PC-3 (cell line): ENCODE data around the gene CCNE1. TPM values are rescaled to one million over a fixed set of nuclear protein-coding genes. Genes with fewer than 3 reads are reported as not detected.

ENCODE experiments used
- ATAC-seq: fragments of 200-7000 bp; cut with Tn5 transposase; 2 replicates; pipeline ENCODE4 v1.9.1; 2020; ENCODE audit warnings: mild to moderate bottlenecking, moderate library complexity
- BruUV-seq: library from RNA; stranded (reverse); fragments of 400-500 nt; replicated peaks from 2 replicates; lab custom pipeline; 2021; lab: Mats Ljungman, UMichigan
- CTCF ChIA-PET: fragments of 300-600 bp; sonication (Branson Sonifier 250); formaldehyde crosslinking; loops from one replicate; lab custom pipeline; 2022; ENCODE audit warnings: antibody characterized with exemption; lab: Charles Lee
- POLR2A ChIA-PET: fragments of 300-600 bp; sonication (Branson Sonifier 250); formaldehyde crosslinking; loops from one replicate; lab custom pipeline; 2022; ENCODE audit warnings: antibody characterized with exemption; ENCODE audit not compliant: unreplicated experiment; lab: Charles Lee
- DNase-seq: peaks from one replicate; pipeline ENCODE4 v3.0.0-alpha.2; 2015
- H2AFZ ChIP-seq: fragments of 300-600 bp; sonication (generic); 2 replicates; pipeline ENCODE4 v1.6.0; 2016; ENCODE audit warnings: antibody characterized with exemption, low read length
- H3F3A ChIP-seq: fragments of 300-600 bp; sonication (generic); one replicate; pipeline ENCODE4 v1.6.0; 2017; ENCODE audit warnings: antibody characterized with exemption, low read length, control low read depth, mild to moderate bottlenecking; ENCODE audit not compliant: unreplicated experiment
- H3K27ac ChIP-seq: fragments of 300-600 bp; sonication (generic); 2 replicates; pipeline ENCODE4 v1.5.1; 2016; ENCODE audit warnings: mild to moderate bottlenecking, low read length
- H3K27me3 ChIP-seq: fragments of 300-600 bp; sonication (generic); 2 replicates; pipeline ENCODE4 v1.6.1; 2016; ENCODE audit warnings: low read length, mixed read lengths
- H3K36me3 ChIP-seq: fragments of 300-600 bp; sonication (generic); 2 replicates; pipeline ENCODE4 v1.6.1; 2016; ENCODE audit warnings: low read depth, mixed run types, low read length, mixed read lengths
- H3K4me1 ChIP-seq: fragments of 300-600 bp; sonication (generic); 2 replicates; pipeline ENCODE4 v1.5.1; 2016; ENCODE audit warnings: low read length; ENCODE audit not compliant: insufficient read depth
- H3K4me2 ChIP-seq: fragments of 300-600 bp; sonication (generic); 2 replicates; pipeline ENCODE4 v1.6.0; 2016; ENCODE audit warnings: low read length
- H3K4me3 ChIP-seq: fragments of 300-600 bp; sonication (generic); 2 replicates; pipeline ENCODE4 v1.5.1; 2016; ENCODE audit warnings: mild to moderate bottlenecking, low read length, mixed read lengths
- H3K79me2 ChIP-seq: fragments of 300-600 bp; sonication (generic); 2 replicates; pipeline ENCODE4 v1.6.1; 2017; ENCODE audit warnings: low read length, mixed read lengths
- H3K9ac ChIP-seq: fragments of 300-600 bp; sonication (generic); 2 replicates; pipeline ENCODE4 v1.6.0; 2016; ENCODE audit warnings: mild to moderate bottlenecking, low read length
- H3K9me2 ChIP-seq: fragments of 300-600 bp; sonication (generic); replicated peaks from 2 replicates; pipeline ENCODE4 v1.6.1; 2016; ENCODE audit warnings: mixed run types, low read length, mixed read lengths
- H3K9me3 ChIP-seq: fragments of 300-600 bp; sonication (generic); 2 replicates; pipeline ENCODE4 v1.6.1; 2016; ENCODE audit warnings: low read length, mixed read lengths
- H4K20me1 ChIP-seq: fragments of 300-600 bp; sonication (generic); 2 replicates; pipeline ENCODE4 v1.6.1; 2016; ENCODE audit warnings: low read length, mixed read lengths
- EZH2 ChIP-seq: fragments of 300-600 bp; sonication (generic); IDR thresholded peaks from one replicate; pipeline ENCODE4 v1.6.1; 2017; ENCODE audit warnings: antibody characterized with exemption, mild to moderate bottlenecking, low read length; ENCODE audit not compliant: unreplicated experiment
- EZH2phosphoT487 ChIP-seq: fragments of 300-600 bp; sonication (generic); IDR thresholded peaks from 2 replicates; pipeline ENCODE4 v1.6.1; 2018; ENCODE audit warnings: mild to moderate bottlenecking, antibody characterized with exemption, low read length, borderline replicate concordance
- intact Hi-C: fragments of 100-400 bp; cut with micrococcal nuclease; formaldehyde crosslinking; loops from 2 replicates; pipeline ENCODE4 v1.9.0; 2023
- total RNA-seq: library from RNA; depleted of rRNA; stranded (reverse); fragments of >200 nt; gene quantifications from 2 replicates; pipeline ENCODE4 v1.2.3, GENCODE V29; 2014
- TF ChIP-seq, protein P1 (sequence below): fragments of 300-600 bp; sonication (generic); conservative IDR thresholded peaks from 2 replicates; pipeline ENCODE4 v1.5.1; 2017; ENCODE audit warnings: antibody characterized with exemption, low read depth, mild to moderate bottlenecking, low read length

Gene CCNE1
- total RNA-seq, 1 experiment from 2014 or later: 10.9 TPM

DNA sequence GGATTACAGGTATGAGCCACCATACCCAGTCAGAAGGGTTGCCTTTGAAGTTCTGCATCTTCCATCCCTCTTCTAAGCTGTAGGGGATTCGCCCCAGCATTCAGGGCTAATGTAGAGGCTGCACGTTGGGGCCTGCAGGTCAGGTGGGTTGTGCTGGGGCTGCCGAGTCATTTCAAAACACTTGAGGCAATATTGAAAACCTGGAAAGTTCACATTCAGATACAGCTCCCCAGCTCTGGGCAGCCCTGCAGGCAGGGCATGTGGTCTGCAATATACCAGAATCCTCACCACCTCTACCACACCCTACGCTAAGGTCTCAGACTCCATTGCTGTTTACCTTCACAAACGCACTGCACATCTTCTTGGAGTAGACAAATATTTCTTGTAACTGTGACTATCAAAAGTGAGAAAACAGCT lies 24.6 kb downstream of the CCNE1 start:
- BruUV-seq: no TSS peak
- no peak for ATAC-seq
- no peaks in the 10 kb centered on the region for H4K20me1 ChIP-seq

DNA sequence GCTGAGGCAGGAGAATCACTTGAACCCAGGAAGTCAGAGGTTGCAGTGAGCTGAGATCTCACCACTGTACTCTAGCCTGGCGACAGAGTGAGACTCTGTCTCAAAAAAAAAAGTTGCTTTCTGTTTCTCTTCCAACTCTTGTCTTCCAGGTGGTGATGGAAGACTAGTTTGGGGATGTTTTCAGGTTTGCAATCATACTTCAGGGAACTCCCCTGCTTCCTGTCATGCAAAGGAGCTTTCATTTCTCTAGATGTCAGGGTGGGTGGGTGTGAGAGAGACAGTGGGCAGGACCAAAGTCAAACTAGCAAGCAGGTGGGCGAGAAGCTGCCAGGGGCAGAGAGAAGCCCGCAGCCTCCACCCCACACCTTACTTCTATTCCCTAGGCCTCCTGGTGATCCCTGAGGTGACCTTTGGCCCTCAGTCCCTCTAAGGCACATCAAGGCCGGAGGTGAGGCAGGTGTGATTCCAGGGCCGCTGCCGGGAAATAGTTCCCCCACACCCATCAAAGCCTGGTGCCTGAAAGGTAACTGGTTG lies 25.7 kb downstream of the CCNE1 start:
- H3K4me1 ChIP-seq: peaks cover 18% of the 10 kb centered on the region
- no peak for DNase-seq
- H3K4me3 ChIP-seq: no peak overlapping the region
- no peaks in the 10 kb centered on the region for H3K79me2 ChIP-seq
- TF ChIP-seq EZH2phosphoT487: no peak
- TF ChIP-seq, protein P1, sequence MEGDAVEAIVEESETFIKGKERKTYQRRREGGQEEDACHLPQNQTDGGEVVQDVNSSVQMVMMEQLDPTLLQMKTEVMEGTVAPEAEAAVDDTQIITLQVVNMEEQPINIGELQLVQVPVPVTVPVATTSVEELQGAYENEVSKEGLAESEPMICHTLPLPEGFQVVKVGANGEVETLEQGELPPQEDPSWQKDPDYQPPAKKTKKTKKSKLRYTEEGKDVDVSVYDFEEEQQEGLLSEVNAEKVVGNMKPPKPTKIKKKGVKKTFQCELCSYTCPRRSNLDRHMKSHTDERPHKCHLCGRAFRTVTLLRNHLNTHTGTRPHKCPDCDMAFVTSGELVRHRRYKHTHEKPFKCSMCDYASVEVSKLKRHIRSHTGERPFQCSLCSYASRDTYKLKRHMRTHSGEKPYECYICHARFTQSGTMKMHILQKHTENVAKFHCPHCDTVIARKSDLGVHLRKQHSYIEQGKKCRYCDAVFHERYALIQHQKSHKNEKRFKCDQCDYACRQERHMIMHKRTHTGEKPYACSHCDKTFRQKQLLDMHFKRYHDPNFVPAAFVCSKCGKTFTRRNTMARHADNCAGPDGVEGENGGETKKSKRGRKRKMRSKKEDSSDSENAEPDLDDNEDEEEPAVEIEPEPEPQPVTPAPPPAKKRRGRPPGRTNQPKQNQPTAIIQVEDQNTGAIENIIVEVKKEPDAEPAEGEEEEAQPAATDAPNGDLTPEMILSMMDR: no peak
- no peak for TF ChIP-seq EZH2
- H3K9me3 ChIP-seq: no peaks in the 10 kb centered on the region
- ATAC-seq: no peak
- H3K4me2 ChIP-seq: no peak overlapping the region
- H3K9me2 ChIP-seq: no peaks in the 10 kb centered on the region
- H3F3A ChIP-seq: no peaks in the 10 kb centered on the region
- H3K27ac ChIP-seq: no peak overlapping the region
- no TSS peak for BruUV-seq
- ChIA-PET POLR2A (no interaction called here), CTCF (no interaction called here)
- no peak overlapping the region for H3K9ac ChIP-seq
- H3K27me3 ChIP-seq: no peaks in the 10 kb centered on the region
- intact Hi-C loops: no loop called here
- H2AFZ ChIP-seq: no peak overlapping the region
- no peaks in the 10 kb centered on the region for H4K20me1 ChIP-seq
- no peaks in the 10 kb centered on the region for H3K36me3 ChIP-seq

More for the DNA sequence above, 24.6 kb downstream of the CCNE1 start:
- no peak overlapping the region for H3K4me3 ChIP-seq
- H3K9ac ChIP-seq: no peak overlapping the region
- H3K4me1 ChIP-seq: peaks cover 21% of the 10 kb centered on the region
- no peak for DNase-seq
- H2AFZ ChIP-seq: no peak overlapping the region
- no peaks in the 10 kb centered on the region for H3K9me2 ChIP-seq
- no peaks in the 10 kb centered on the region for H3F3A ChIP-seq
- H3K36me3 ChIP-seq: no peaks in the 10 kb centered on the region
- POLR2A ChIA-PET: no interaction called here
- CTCF ChIA-PET: no interaction called here
- no peaks in the 10 kb centered on the region for H3K27me3 ChIP-seq
- no peak overlapping the region for H3K4me2 ChIP-seq
- intact Hi-C loops: no loop called here
- TF ChIP-seq EZH2phosphoT487: no peak
- TF ChIP-seq, protein P1: no peak
- TF ChIP-seq EZH2: no peak
- H3K79me2 ChIP-seq: no peaks in the 10 kb centered on the region
- H3K9me3 ChIP-seq: no peaks in the 10 kb centered on the region
- H3K27ac ChIP-seq: no peak overlapping the region

DNA sequence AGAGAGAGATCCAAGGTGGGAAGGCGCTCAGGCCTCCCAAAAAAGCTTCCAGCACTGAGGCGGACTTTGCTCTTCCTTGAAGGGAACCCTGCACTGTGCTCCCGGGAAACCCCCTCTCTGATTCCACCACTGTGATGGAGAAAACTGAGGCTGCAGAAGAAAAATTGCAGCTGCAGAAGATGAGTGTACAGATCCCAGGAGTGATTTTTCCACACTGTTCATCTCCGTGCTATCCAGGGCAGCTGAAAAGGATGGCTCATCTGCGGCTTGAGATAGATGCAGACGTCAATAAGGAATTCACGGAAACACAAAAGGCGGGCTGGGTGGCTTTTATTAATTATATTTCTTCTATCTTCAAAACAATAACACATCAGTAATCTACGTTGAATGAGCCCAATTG lies 26.2 kb downstream of the CCNE1 start:
- Histone ChIP-seq H3K9me3 (no peaks in the 10 kb centered on the region), H3K27me3 (no peaks in the 10 kb centered on the region), H3F3A (no peaks in the 10 kb centered on the region), H2AFZ (no peak overlapping the region), H4K20me1 (no peaks in the 10 kb centered on the region), H3K9ac (no peak overlapping the region), H3K4me3 (no peak overlapping the region), H3K4me2 (no peak overlapping the region), H3K4me1 (peaks cover 18% of the 10 kb centered on the region), H3K27ac (no peak overlapping the region), H3K9me2 (no peaks in the 10 kb centered on the region), H3K79me2 (no peaks in the 10 kb centered on the region), H3K36me3 (no peaks in the 10 kb centered on the region)
- BruUV-seq: no TSS peak
- ChIA-PET CTCF (no interaction called here), POLR2A (no interaction called here)
- intact Hi-C loops: no loop called here
- DNase-seq (no peak), ATAC-seq (no peak)
- TF ChIP-seq EZH2 (no peak), EZH2phosphoT487 (no peak)
- TF ChIP-seq, protein P1: no peak
